ENCODE data around the gene RAD50. TPM values are rescaled to one million over a fixed set of nuclear protein-coding genes. Genes with fewer than 3 reads are reported as not detected.

Gene RAD50
- total and polyA plus RNA-seq, 10 of the 15 experiments (the other 5 are each of a cell fraction or from before 2014, with no cell fraction given) = 12.8 to 68.6 (median 47.0) TPM

GRCh38 chr5:132671000-132671399 lies 114.2 kb downstream of the RAD50 start:
- ChIA-PET POLR2A (interaction anchor here (7.1 to 11.2 kb wide), 2 partner anchors 8 to 17 kb away, joined by 79 to 118 read pairs; partner anchors contain the start of gene IL13), SMC1A (ENCODE audit: uncharacterized antibody, unreplicated experiment) (interaction anchor here (11.4 kb wide), 1 partner anchor 9 kb away, joined by 156 read pairs; the partner anchor contains the start of gene IL13), RAD21 (ENCODE audit: unreplicated experiment) (no interaction called here), CTCF (interaction anchor here (1.1 to 2.4 kb wide), 2 partner anchors 10 to 145 kb away, joined by 3 to 9 read pairs; no protein-coding TSS in a partner anchor)
- Histone ChIP-seq H3K4me2 (ENCODE audit: control insufficient read depth, insufficient read depth) (no peak overlapping the region), H3K79me2 (ENCODE audit: control insufficient read depth, insufficient read depth, low read length) (no peaks in the 10 kb centered on the region), H3K27me3 (replicated peaks in 1 of 2; ENCODE audit: control insufficient read depth in 2 of 2, insufficient read depth in 2 of 2, low read length in 1 of 2) (no peaks in the 10 kb centered on the region), H2AFZ (ENCODE audit: control insufficient read depth, low read depth, low read length) (no peak overlapping the region), H3K27ac (ENCODE audit: control insufficient read depth, insufficient read depth) (no peak overlapping the region), H4K20me1 (ENCODE audit: control insufficient read depth, insufficient read depth) (no peaks in the 10 kb centered on the region), H3K9ac (ENCODE audit: control insufficient read depth, insufficient read depth, low read length) (no peak overlapping the region), H3K4me1 (ENCODE audit: control insufficient read depth, insufficient read depth, low read length) (peaks cover 30% of the 10 kb centered on the region), H3K4me3 (no peak overlapping the region), H3K36me3 (ENCODE audit: control insufficient read depth in 2 of 2, insufficient read depth in 2 of 2, low read length in 1 of 2) (no peaks in the 10 kb centered on the region), H3K9me3 (replicated peaks; ENCODE audit: control insufficient read depth, insufficient read depth, low read length) (no peaks in the 10 kb centered on the region)
- DNase-seq (ENCODE audit: low read depth, low spot score) (no peak), ATAC-seq (no peak), FAIRE-seq (no peak)
- intact Hi-C loops (cut with micrococcal nuclease; ENCODE audit: unreplicated experiment) = no loop called here
- 98% methylated on average over 3 of the region's 3 CpGs for WGBS (ENCODE audit: insufficient coverage, insufficient replicate concordance, low lambda C conversion rate, missing lambda C conversion rate)
- TF ChIP-seq E2F8 (IDR thresholded peaks at IDR 0.05; ENCODE audit: low read depth, partially characterized antibody) (no peak), HSF1 (IDR thresholded peaks at IDR 0.05; ENCODE audit: low read depth, low read length) (no peak), PAX8 (IDR thresholded peaks at IDR 0.05) (no peak), CUX1 (IDR thresholded peaks at IDR 0.05; ENCODE audit: insufficient replicate concordance, low read depth, low read length) (no peak), TAF1 (IDR thresholded peaks at IDR 0.05; ENCODE audit: borderline replicate concordance, low read depth, low read length) (no peak), SMARCA5 (IDR thresholded peaks at IDR 0.05) (no peak), ATF7 (IDR thresholded peaks at IDR 0.05; ENCODE audit: low read depth) (no peak), MTA3 (IDR thresholded peaks at IDR 0.05; ENCODE audit: borderline replicate concordance, low read length) (no peak), TCF7 (IDR thresholded peaks at IDR 0.05; ENCODE audit: borderline replicate concordance) (no peak), NR2C1 (IDR thresholded peaks at IDR 0.05) (no peak), CHD4 (IDR thresholded peaks at IDR 0.05) (no peak), ZBTB4 (CRISPR knock-in tag; IDR thresholded peaks at IDR 0.05) (no peak)
- no TSS peak for BruUV-seq (replicated peaks)
- in situ Hi-C loops (cut with MboI) = no loop called here

Measured in GM12878 (cell line).